SK-N-SH treated with all-trans-retinoic acid at 6 μM for 48 hours (cell line): ENCODE measurements around the gene PDE1C.

Experiments used
- ARNTL ChIP-seq: fragments of 450-650 bp; formaldehyde crosslinking; IDR thresholded peaks from 2 replicates; pipeline ENCODE4 v1.5.0; 2020; ENCODE audit warnings: low read depth, mild to moderate bottlenecking, moderate library complexity, borderline replicate concordance
- ESRRG ChIP-seq: fragments of 250-450 bp; sonication (Bioruptor Pico); IDR thresholded peaks from 2 replicates; pipeline ENCODE4 v1.6.1; 2021; ENCODE audit warnings: mild to moderate bottlenecking
- OSR1 ChIP-seq: fragments of 250-450 bp; sonication (Bioruptor Pico); IDR thresholded peaks from 2 replicates; pipeline ENCODE4 v1.8.0; 2022; ENCODE audit warnings: moderate library complexity, mild to moderate bottlenecking, inconsistent platforms
- PPARA ChIP-seq: fragments of 250-450 bp; sonication (Bioruptor Pico); IDR thresholded peaks from 2 replicates; pipeline ENCODE4 v1.5.0; 2020; ENCODE audit warnings: mild to moderate bottlenecking, borderline replicate concordance
- RARB ChIP-seq: fragments of 250-450 bp; sonication (Bioruptor Pico); IDR thresholded peaks from 2 replicates; pipeline ENCODE4 v1.8.0; 2021; ENCODE audit warnings: mild to moderate bottlenecking, moderate library complexity
- TCF4 ChIP-seq: fragments of 250-450 bp; sonication (Bioruptor Pico); IDR thresholded peaks from 2 replicates; pipeline ENCODE4 v1.8.0; 2021; ENCODE audit warnings: mild to moderate bottlenecking, moderate library complexity, borderline replicate concordance
- ZFP30 ChIP-seq: fragments of 450-650 bp; formaldehyde crosslinking; IDR thresholded peaks from 2 replicates; pipeline ENCODE4 v1.5.0; 2022; ENCODE audit warnings: mild to moderate bottlenecking, moderate library complexity
- ZNF8 ChIP-seq: fragments of 450-650 bp; formaldehyde crosslinking; IDR thresholded peaks from 2 replicates; pipeline ENCODE4 v1.5.0; 2020; ENCODE audit warnings: mild to moderate bottlenecking, moderate library complexity
- TF ChIP-seq, protein P1 (sequence below): fragments of 250-450 bp; sonication (Bioruptor Pico); IDR thresholded peaks from 2 replicates; pipeline ENCODE4 v1.5.0; 2020; ENCODE audit warnings: mild to moderate bottlenecking, moderate library complexity
- TF ChIP-seq, protein P2 (sequence below): fragments of 250-450 bp; sonication (Bioruptor Pico); IDR thresholded peaks from 2 replicates; pipeline ENCODE4 v1.5.1; 2020; ENCODE audit warnings: low read depth, mild to moderate bottlenecking, moderate library complexity

DNA sequence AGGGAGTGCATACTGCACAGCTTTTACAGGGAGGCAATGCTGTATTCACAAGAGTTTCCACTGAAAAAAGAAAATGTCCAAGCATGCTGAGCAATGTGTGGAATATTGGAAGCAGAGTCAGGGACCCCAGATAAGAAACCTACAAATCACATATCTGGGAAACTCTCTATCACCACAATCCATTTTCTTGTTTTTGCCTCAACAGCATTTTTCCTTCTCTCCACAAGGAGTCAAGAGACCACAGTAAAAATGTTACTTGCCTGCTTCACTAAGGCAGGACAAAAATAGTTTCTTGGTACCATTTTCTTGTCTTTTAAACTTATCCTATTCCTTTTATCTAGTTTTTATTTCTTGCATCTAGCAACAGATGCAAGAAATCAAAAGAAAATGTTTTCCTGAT lies 19.5 kb upstream of the PDE1C start:
- TF ChIP-seq, protein P1, sequence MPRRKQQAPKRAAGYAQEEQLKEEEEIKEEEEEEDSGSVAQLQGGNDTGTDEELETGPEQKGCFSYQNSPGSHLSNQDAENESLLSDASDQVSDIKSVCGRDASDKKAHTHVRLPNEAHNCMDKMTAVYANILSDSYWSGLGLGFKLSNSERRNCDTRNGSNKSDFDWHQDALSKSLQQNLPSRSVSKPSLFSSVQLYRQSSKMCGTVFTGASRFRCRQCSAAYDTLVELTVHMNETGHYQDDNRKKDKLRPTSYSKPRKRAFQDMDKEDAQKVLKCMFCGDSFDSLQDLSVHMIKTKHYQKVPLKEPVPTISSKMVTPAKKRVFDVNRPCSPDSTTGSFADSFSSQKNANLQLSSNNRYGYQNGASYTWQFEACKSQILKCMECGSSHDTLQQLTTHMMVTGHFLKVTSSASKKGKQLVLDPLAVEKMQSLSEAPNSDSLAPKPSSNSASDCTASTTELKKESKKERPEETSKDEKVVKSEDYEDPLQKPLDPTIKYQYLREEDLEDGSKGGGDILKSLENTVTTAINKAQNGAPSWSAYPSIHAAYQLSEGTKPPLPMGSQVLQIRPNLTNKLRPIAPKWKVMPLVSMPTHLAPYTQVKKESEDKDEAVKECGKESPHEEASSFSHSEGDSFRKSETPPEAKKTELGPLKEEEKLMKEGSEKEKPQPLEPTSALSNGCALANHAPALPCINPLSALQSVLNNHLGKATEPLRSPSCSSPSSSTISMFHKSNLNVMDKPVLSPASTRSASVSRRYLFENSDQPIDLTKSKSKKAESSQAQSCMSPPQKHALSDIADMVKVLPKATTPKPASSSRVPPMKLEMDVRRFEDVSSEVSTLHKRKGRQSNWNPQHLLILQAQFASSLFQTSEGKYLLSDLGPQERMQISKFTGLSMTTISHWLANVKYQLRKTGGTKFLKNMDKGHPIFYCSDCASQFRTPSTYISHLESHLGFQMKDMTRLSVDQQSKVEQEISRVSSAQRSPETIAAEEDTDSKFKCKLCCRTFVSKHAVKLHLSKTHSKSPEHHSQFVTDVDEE = no peak
- TF ChIP-seq TCF4 (CRISPR knock-in tag) (no peak), PPARA (no peak), RARB (CRISPR knock-in tag) (no peak), OSR1 (no peak), ARNTL (CRISPR knock-in tag) (no peak), ZNF8 (no peak), ESRRG (CRISPR knock-in tag) (no peak), ZFP30 (CRISPR knock-in tag) (no peak)
- TF ChIP-seq, protein P2, sequence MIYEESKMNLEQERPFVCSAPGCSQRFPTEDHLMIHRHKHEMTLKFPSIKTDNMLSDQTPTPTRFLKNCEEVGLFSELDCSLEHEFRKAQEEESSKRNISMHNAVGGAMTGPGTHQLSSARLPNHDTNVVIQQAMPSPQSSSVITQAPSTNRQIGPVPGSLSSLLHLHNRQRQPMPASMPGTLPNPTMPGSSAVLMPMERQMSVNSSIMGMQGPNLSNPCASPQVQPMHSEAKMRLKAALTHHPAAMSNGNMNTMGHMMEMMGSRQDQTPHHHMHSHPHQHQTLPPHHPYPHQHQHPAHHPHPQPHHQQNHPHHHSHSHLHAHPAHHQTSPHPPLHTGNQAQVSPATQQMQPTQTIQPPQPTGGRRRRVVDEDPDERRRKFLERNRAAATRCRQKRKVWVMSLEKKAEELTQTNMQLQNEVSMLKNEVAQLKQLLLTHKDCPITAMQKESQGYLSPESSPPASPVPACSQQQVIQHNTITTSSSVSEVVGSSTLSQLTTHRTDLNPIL (CRISPR knock-in tag) = no peak
